Hepatocyte (in vitro differentiated cells): ENCODE results near the gene TMEM63B.

Experiments used
- EZH2 ChIP-seq: fragments of 200-600 bp; sonication (generic); IDR thresholded peaks from 2 replicates; pipeline ENCODE4 v1.6.1; 2016; ENCODE audit warnings: antibody characterized with exemption, mild to moderate bottlenecking, borderline replicate concordance
- TF ChIP-seq, protein P1 (sequence below): fragments of 200-600 bp; sonication (generic); IDR thresholded peaks from 2 replicates; pipeline ENCODE4 v1.5.1; 2016; ENCODE audit warnings: antibody characterized with exemption, mild to moderate bottlenecking; ENCODE audit not compliant: poor library complexity

DNA sequence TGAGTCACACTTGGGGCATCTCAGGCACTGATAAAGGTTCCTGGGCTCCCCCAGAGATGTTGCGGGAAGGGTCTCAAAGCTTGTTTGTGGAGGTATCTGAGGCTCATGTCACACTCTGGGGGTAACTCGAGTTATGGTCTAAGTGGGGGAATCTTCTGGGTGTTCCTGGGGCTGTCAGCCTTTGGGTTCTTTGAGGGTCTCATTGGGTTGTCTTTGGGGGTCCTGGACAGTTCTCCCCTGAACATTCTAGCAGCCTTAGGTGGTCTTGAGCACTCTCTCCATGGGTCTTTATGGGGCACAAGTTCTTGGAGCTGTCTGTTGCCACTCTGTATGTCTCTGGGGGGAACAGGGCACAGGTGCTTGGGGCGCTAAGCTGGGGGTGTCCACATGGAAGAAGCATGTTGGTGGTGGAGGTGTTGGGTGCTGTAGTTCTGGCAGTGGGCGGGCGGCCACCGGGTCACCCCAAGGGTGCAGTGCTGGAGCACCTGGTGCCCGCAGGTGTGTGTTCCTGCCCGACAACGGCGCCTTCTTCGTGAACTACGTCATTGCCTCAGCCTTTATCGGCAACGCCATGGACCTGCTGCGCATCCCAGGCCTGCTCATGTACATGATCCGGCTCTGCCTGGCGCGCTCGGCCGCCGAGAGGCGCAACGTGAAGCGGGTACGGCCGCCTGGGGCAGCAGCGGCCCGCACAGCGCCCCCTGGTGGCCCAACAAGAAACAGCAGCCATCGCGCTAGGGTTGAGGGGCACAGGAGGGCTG lies 24.2 kb downstream of the TMEM63B start:
- no peak for TF ChIP-seq EZH2
- TF ChIP-seq, protein P1, sequence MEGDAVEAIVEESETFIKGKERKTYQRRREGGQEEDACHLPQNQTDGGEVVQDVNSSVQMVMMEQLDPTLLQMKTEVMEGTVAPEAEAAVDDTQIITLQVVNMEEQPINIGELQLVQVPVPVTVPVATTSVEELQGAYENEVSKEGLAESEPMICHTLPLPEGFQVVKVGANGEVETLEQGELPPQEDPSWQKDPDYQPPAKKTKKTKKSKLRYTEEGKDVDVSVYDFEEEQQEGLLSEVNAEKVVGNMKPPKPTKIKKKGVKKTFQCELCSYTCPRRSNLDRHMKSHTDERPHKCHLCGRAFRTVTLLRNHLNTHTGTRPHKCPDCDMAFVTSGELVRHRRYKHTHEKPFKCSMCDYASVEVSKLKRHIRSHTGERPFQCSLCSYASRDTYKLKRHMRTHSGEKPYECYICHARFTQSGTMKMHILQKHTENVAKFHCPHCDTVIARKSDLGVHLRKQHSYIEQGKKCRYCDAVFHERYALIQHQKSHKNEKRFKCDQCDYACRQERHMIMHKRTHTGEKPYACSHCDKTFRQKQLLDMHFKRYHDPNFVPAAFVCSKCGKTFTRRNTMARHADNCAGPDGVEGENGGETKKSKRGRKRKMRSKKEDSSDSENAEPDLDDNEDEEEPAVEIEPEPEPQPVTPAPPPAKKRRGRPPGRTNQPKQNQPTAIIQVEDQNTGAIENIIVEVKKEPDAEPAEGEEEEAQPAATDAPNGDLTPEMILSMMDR, result peak; percentile 98
